CD4-positive, alpha-beta T cell treated with Interferon alpha-2 for 1 hour (primary cell): Measurements from ENCODE around the gene SSTR3.

Experiments used
- DNase-seq, 2 donors: peaks; one replicate each; pipeline ENCODE4 v3.0.0-alpha.2; 2020 to 2022

The SSTR3 gene

DNA sequence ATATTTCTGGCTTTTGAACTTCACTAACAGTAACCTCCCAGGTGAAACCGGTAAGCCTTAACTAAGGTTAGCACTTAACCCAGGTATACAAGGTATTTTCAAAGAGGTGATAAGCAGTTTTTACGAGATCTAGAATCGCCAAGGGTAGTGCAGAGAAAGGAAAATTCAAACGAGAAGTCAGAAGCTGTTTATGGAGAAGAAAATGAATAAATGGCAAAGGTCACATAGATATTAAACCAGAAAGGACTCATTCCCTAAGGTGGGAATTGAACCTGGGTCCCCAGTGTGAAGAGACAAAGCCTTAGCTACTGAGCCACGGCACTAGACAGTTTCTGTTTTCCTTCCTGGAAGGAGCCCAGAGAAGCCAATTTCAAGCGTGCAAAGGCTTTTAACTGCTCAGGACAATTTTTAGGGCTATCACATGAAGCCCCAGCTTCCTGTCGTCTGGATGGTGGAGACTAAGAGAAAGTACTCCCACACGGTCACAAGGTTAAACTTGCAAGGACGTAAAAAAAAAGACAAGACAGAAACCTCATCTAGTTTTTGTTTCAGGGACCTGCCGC is 18.6 kb downstream of the SSTR3 start:
- peak; percentile 36 to 72 for DNase-seq

DNA sequence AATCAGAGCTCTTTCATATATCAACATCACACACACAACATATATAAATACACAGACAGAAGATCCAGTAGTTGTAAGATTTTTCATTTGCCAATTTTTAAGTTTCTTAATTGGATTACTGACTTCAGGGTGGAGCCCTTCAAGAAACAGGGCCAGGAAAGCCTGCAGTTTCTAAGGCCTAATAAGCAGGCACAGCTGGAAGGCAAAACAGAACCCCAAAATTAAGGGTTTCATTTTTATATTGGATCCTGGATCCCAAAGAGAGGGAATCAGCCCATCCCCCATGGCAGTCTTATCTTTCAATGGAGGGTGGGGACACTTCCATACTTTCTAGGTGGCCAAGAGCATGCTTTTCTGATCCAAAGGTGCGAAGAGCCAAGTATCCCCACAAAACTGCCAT is 19.5 kb downstream of the SSTR3 start:
- DNase-seq, result no peak

DNA sequence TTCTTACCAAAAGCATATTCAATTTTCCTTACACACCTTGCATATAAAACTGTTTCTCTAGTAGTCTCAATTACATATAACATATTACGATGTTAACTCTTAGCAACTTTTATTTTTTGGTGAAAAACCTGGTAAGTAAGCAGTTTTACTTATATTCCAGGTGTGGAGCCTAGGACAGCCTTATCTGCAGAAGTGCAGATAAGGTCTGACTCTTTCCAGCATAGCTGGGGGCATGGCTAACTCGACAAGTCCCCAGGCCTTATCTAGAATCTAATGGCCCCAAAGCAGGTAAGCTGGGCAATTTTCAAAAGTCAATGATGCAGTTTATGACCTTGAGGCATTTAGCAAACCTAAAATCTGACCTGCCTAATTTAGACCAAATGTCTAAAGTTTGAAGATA is 20.1 kb downstream of the SSTR3 start:
- no peak for DNase-seq

DNA sequence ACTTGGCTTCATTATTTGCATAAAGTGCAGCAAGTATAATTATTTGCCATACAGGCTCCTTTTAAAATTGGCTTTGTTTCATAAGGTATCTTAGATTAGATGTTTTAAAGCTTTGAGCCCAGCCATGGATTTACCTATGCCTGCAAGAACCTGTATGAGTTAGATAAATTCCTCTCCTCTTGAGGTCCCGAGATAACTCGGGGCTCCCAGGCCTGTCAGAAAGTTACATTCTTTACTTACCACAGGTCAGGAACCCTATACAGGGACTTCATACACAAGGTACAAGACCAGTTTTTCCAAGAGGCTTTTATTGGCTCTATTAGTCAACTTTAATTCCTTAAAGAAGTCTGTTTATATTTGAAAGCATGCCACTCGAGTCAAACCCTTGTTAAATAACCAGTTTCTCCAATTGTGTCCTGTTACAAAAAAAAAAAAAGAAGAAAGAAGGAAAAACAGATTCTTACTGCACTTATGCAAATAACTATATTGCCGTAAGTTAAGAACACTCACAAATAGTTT is 22.0 kb downstream of the SSTR3 start:
- no peak for DNase-seq

DNA sequence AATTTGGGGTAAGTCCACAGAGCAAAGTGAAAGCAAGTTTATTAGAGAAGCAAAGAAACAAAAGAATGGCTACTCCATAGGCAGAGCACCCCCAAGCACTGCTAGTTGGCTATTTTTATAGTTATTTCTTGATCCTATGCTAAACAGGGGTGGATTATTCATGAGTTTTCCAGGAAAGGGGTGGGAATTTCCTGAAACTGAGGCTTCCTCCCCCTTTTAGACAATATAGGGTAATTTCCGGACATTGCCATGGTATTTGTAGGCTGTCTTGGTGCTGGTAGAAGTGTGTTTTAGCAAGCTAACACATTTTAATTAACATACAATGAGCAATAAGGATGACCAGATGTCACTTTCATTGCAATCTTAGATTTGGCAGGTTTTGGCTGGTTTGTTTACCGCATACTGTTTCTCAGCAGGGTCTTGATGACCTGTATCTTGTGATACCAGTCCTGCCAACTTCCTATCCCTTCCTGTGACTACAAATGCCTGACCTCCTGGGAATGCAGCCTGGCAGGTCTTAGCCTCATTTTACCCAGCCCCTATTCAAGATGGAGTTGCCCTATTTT is 23.3 kb downstream of the SSTR3 start:
- peak in 1 of 2 donors; percentile 48 for DNase-seq

DNA sequence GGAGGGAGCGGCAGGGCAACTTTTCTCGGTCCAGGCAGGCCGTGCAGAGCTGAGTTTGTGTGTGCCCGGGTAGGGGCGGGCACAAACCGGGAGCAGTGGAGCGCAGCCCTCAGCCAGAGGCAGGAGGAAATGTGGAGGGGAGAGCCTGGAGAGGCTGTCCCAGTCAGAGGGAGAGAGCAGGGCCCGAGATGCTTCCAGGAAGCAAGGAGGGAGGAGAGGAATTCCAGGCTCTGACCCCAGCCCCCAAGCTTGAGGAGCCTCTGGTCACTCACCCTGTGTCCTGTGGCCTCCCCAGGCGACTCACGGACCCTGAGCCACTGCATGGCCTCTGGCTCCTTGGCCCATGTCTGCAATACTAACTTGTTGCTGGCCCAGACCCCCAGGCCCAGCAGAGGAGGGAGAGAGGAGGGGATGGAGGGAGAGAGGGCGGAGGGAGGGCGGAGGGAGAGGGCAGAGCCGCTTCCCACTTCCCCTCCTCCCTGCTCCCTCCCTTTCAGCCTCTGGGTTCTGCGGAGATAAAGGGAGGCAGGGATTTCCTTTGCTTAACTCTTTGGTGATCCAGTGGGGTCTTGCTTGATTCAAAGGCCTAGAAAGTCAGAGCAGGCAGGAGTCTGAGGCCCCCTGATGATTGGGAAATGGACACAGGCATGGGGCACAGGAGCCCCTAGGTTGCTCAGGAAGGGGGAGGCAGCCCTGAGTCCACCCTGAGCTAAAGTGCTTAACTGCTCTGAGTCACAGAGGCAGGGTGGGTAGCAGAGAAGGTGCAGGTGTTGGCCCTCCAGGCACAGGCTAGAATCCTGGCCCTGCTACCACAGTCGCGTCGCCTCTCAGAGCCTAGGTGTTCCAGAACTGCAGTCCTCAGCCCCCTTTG is 24.2 kb downstream of the SSTR3 start, which contains the start of gene C1QTNF6:
Gene C1QTNF6, minus strand, starts transcription at position 357 of the 871 bp plus-strand sequence. Its CDS starts 34 bp downstream, at position 323.
- no peak for DNase-seq

DNA sequence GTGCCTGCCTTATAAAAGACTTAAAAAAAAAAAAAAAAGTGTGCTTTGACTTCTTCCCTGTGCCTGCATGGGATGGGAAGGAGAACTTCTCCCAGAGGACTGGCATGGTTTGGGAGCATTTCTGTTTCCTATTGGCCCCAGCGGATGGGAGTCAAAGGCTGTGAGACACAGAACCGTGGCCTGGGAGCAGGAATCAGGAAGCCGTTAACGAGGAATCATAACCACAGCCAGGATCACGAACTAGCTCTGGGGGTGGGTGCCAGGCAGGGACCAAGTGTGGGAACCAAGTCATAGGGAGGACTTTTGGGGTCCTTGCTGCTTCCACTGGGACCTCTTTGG is 24.8 kb downstream of the SSTR3 start:
- no peak for DNase-seq

DNA sequence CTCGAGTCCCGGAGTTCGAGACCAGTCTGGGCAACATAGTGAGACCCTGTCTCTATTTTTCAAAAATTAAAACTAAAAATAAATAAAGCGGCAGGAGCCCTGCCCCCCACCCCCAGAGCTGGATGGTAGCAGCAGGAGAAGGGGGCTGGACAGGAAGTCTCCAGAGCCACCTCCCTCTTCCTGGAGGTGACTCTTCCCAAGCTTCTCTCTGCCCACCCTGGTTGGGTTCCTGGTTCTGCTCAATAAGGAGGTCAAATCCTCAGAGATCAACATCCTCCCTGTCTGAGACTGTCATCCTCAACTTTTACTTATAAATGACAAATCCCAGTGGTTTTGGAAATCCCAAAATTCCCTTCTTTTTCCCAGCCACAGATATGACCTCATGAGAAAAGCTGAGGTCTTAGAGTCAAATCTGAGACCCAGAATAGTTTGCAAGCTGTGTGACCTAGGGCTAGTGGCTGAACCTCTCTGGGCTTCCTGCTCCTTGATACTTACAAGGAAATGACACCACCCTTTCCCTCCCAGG is 25.2 kb downstream of the SSTR3 start:
- no peak for DNase-seq

DNA sequence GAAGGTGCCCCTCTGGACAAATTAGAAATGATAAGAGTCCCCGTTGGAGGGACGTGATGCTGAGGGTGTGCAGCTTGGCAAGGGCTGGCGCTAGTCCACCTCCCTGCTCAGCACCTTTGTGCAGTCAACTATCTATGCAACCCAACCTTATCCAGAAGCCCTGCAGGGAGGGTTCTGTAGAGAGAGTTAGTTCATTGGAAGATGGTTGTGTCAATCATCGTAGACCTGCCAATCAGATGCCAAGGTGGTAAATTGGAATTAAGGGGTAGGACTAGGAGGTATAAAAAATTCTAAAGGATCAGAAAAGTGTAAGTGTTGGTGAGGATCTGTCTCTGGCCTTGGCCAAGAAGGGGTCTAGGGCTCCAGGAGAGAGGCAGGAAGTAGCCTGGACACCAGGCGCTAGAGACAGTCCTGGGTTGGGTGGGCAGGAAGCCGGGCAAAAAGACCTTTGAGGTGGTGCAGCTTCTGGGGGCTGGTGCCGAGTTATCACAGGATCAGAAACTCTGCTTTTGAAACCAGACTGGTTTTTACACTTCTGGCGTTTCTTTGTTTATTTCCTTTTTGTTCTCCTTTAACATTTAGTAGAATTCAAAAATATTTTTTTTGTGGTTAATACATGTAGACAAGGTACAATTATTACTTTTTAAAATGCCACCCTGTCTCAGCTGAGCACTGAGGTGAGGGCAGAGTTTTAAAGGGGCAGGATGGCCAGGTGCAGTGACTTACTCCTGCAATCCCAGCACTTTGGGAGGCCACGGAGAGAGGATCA is 25.9 kb downstream of the SSTR3 start:
- peak; percentile 63 to 89 for DNase-seq

DNA sequence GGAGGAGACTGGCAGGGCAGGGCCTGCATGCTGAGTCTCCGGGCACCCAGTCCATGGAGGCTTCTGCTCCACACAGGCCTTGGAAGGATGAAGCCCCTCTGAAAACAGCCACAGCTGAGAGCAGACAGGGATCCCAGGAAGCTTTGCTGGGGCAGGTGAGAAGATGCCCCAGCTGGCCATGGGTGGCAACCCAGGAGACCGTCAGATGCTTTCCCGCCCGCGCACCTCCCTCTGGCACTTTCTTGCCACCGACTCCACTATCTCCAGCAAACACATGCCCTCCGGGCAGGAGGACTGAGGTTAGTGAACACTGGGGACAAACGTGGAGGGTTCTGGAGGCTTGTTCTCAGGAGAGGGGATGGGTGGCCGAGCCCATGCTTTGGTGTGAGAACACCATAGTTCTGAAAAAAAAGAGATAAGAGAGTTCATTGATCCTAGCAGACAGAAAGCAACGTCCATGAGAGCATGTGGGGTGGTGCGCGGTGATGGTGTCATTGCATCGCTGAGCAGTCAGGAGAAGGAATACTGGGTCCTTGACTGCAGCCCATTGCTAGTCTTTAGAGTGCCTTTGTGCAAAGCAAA is 26.5 kb downstream of the SSTR3 start:
- no peak for DNase-seq

DNA sequence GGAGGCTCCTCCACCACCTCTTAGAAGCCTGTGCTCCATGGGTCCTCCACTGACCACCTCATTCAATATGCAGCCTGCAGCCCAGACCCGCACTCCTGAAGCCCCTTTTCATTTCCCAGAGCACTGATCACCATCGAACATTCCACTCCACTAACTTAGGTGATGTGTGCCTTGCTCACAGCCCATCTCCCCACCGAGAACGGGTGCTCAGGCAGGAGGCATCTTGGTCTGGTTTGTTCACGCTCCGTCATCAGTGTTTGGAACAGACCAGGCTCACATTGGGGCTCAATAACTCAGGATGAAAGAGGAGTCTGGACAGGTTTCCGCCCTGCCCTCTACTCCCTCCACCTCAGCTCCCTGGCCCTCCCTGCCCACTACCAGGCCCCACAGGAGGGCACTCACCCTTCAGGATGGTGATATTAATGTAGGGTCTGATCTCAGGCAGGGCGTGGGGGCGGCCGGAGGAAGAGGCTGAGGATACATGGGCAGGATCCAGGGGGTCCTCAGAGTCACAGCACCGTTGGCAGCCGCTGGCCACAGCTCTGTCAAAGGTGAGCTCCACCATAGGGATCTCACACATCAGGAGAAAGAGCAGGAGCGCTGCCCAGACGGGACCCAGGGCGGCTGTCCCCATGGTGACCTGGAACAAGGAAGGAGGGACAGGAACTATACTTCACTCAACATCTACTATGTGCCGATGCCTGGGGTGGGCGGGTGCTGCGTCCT is 27.3 kb downstream of the SSTR3 start:
- no peak for DNase-seq

DNA sequence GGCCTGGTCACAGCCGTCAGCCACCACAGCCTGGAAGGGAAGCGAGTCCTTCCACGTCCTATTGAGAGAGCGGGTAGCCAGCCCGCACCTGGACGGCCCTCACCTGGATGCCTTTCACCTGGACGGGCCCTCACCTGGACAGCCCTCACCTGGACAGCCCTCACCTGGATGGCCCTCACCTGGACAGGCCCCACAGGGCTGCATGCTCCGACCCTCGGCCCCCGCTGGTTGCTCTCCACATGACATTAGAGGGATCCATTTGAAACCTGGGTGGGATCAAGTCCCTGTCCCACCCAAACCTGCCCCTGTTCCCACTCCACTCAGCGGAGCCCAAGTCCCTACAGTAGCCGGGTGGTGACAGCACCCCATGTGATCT is 27.9 kb downstream of the SSTR3 start:
- DNase-seq, result no peak

DNA sequence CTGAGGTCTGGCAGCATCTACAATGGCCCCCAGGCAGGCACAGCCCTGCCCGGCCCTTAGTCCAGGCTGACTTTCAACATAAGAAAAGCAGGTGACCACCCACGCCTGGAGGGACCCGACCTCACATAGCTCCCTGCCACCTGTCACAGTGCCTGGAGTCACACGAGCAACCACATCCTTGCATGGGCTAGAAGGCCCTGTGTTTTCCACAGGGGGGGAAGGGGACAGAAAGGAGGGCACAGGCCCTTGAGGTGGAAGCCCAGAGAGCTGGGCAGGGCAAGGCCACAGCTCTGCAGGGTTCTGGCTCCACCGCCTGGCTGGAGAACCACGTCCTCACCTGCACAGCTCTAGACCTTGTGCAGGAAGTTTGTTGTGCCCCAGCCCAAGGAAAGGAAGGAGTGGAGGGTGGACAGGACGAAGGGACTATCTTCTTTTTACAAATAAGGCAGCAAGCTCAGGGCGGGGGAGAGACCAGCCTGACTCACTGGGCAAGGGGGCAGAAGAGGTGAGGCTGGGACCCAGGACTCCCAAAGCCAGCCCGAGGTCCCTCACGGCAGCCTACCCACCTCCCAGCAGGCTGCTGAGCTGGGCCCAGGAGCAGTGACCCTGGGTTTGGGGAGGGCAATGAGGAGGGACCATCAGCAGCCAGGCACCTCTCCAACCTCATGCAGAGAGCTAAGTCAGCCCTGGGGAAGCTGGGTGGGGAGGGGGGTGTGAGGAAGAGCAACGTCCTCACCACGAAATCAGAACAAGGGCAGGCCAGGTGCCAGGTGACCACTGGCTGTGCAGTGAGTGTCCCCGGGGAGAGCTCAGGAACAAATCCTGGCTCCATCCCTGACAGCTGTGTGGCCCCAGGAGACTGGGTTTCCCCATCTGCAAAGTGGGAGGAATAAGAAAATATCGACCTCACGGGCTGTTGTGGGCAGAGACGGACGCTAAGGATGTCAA is 28.6 kb downstream of the SSTR3 start:
- DNase-seq, result no peak

DNA sequence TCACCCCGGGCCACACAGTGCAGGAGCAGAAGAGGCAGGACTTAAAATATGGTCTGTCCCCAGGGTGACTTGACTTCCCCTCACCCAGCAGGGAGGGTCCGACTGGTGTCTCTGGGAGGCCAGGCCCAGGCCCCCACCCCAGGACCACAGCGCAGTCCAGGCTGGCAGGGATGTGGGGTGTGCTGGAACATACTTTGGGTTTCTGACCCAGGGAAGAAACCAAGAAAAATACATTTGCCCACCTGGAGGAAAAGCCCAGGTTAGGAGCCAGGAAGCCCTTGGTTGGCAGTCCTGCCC is 29.4 kb downstream of the SSTR3 start:
- no peak for DNase-seq

DNA sequence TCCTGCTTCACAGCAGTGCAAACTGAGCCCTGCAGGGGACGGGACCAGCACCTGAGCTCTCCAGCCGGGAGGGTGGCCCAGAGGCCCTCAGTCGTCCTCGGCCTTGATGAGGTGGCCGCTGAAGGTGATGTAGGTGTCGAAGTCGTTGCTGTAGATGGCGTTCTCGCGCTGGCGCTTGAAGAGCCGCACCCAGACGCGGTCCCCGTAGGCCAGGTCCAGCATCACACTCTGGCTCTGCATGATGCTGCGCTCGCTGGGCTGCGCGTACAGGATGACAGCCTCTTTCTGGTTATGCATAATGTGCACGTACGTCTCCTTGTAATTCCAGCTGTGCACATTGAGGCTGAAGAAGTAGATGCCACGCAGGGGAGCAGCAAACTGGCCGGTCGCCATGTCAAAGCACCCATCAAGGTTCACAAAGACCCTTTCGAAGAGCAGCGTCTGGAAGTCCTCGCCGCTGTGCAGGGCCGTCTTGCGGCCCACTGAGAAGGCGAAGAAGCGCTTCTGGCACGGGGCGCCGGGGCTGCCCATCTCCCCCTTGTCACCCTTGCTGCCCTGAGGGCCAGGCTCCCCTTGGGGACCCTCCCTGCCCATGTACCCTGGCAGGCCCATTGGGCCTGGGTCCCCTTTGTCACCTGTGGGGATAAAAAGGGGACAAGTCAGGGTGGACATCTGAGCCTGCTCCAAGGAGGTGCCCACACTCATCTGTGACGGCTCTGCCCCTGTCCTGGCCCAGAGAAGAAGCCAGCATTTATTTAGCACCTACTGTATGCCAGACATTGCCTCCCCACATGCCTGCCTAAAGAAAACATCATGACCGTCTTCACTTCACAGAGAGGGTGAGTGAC is 30.0 kb downstream of the SSTR3 start:
- no peak for DNase-seq

DNA sequence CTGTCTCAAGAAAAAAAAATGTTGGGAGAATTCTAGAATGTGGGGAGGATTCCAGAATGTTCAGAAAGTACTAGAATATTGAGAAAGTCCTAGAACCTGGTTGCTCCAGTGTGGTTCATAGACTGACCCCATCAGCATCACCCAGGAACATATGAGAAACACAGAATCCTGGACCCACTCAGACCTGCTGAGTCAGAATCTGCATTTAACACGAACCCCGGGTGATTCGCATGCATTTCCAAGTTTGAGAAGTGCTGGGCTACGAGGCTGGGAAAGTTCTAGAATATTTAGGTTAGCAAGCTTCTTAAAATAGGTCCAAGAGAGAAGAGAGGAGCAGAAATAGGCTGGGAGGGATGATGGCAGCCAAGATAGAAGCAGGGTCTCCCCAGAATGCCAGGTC is 30.6 kb downstream of the SSTR3 start:
- no peak for DNase-seq

DNA sequence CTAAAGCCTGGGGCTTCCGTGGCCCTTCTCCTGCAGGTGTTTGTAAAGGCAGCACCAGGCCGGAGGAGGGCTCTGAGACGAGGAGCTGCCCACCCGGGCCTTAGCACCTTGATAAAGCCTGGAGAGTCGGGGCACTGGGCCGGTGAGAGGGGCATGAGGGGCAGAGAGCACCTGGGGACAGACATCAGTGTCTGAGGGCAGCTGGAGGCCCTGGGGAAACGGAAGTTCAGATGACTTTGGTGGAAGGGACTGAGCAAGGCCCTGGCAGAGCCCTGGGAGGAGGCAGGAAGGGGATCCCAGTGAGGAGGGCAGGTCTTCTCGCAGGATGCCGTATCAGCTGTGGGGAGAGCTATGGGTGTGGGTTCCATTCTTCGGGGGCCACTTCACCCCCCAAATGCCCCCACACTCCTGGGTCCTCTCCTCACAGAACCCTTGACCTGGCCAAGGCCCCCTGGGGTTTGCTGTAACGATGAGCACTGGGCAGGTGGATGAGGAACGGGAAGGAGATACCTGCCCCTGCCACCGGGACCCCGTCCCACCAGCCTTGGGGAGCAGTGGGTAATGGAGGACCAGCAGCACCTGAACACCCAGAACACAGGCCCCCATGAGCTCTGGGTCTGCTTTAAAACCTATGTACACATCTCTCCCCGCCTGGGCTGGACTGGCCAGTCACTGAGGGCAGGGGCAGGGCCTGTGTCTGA is 31.6 kb downstream of the SSTR3 start:
- no peak for DNase-seq

DNA sequence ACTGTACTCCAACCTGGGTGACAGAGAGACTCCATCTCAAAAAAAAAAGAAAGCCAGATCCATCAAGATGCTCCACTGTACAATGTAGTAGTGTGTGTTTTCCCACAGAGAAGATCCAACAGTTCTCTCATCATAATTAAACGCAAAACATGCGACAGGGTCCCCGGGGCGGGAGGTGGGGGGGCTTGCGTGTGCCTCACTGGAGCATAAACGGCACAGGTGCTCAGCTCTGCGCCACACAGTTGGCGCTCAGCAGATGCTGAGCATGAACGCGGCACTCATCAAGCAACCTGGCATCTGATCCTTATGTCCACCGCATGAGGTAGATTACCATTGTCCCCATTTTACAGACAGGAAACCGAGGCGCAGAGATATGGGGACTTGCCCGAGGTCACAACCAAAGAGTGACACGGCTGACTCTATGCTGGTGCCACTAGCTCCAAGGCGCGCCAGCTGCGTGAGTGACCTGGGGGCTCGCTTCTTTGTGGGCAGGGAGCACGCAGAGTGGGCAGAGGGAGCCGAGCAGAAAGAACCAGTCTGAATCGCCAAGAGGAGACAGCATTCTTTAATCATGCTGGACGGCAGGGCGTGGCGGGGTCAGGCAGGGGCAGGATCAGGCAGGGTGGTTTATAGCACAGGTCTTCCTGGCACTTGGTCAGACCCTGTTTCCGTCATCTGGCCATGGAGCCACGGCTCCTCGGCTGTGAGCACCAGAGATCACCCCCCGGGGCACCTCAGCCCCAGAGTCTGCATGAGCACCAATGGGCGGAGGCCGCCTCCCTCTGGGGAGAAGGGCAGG is 32.5 kb downstream of the SSTR3 start:
- DNase-seq, result no peak

DNA sequence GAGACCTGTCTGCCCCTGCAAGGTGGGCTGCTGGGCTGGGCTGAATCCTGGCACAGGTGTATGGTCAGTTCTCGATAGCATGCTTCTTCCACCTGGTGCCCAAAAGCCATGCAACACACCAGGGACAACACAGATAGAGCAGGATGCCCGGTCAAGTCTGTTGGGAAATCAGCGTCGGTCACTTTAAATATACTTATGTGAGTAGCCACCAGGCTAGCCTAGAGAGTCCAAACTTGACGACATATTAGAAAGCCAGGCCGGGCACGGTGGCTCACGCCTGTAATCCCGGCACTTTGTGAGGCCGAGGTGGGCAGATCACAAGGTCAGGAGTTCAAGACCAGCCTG is 33.2 kb downstream of the SSTR3 start:
- no peak for DNase-seq
